GM23338 (cell line): ENCODE measurements around the gene NGEF. TPM values are rescaled to one million over a fixed set of nuclear protein-coding genes. Genes with fewer than 3 reads are reported as not detected.

Experiments
- ATAC-seq: fragments of 200-7000 bp; cut with Tn5 transposase; 3 replicates; pipeline ENCODE4 v1.9.1; 2020
- DNase-seq: peaks from one replicate; pipeline ENCODE4 v3.0.0-alpha.2; 2015; ENCODE audit warnings: low spot score
- H2AFZ ChIP-seq: fragments of 200-600 bp; sonication (generic); 2 replicates; pipeline ENCODE4 v1.8.0; 2016; ENCODE audit warnings: antibody characterized with exemption, mild to moderate bottlenecking, moderate library complexity
- H3F3A ChIP-seq: fragments of 200-600 bp; sonication (generic); replicated peaks from 2 replicates; pipeline ENCODE4 v1.8.0; 2017; ENCODE audit warnings: antibody characterized with exemption, mixed run types, low read depth
- H3K27ac ChIP-seq: fragments of 200-600 bp; sonication (generic); 2 replicates; pipeline ENCODE4 v1.6.1; 2016; ENCODE audit warnings: low read depth
- H3K27me3 ChIP-seq: fragments of 200-600 bp; sonication (generic); 2 replicates; pipeline ENCODE4 v1.8.0; 2016; ENCODE audit warnings: mild to moderate bottlenecking, mixed run types, moderate library complexity; ENCODE audit not compliant: insufficient read depth
- H3K36me3 ChIP-seq: fragments of 200-600 bp; sonication (generic); 2 replicates; pipeline ENCODE4 v1.8.0; 2016; ENCODE audit warnings: mild to moderate bottlenecking; ENCODE audit not compliant: insufficient read depth
- H3K4me1 ChIP-seq: fragments of 200-600 bp; sonication (generic); 2 replicates; pipeline ENCODE4 v1.8.0; 2016; ENCODE audit warnings: mild to moderate bottlenecking, moderate library complexity; ENCODE audit not compliant: insufficient read depth
- H3K4me2 ChIP-seq: fragments of 200-600 bp; sonication (generic); 2 replicates; pipeline ENCODE4 v1.7.1; 2017; ENCODE audit warnings: mixed run types
- H3K4me3 ChIP-seq: fragments of 200-600 bp; sonication (generic); 2 replicates; pipeline ENCODE4 v1.6.1; 2016; ENCODE audit warnings: mixed run types
- H3K79me2 ChIP-seq: fragments of 200-600 bp; sonication (generic); replicated peaks from 2 replicates; pipeline ENCODE4 v1.8.0; 2017; ENCODE audit warnings: mild to moderate bottlenecking; ENCODE audit not compliant: insufficient read depth
- H3K9me2 ChIP-seq: fragments of 200-600 bp; sonication (generic); 2 replicates; pipeline ENCODE4 v1.8.0; 2017; ENCODE audit not compliant: insufficient read depth
- H4K20me1 ChIP-seq: fragments of 200-600 bp; sonication (generic); replicated peaks from 2 replicates; pipeline ENCODE4 v1.8.0; 2017; ENCODE audit warnings: mild to moderate bottlenecking; ENCODE audit not compliant: insufficient read depth
- H3K27ac Mint-ChIP-seq: 2 replicates; pipeline ENCODE4 v1.8.0; 2020; ENCODE audit warnings: inconsistent platforms, mild to moderate bottlenecking, moderate library complexity, mixed read lengths
- H3K27me3 Mint-ChIP-seq: 3 replicates; pipeline ENCODE4 v1.8.0; 2022; ENCODE audit warnings: low read depth, mild to moderate bottlenecking, moderate library complexity, mixed read lengths, inconsistent platforms; ENCODE audit not compliant: insufficient read depth, poor library complexity
- H3K36me3 Mint-ChIP-seq: 3 replicates; pipeline ENCODE4 v1.8.0; 2021; ENCODE audit warnings: low read depth, mild to moderate bottlenecking, inconsistent platforms, moderate library complexity, mixed read lengths
- H3K4me1 Mint-ChIP-seq: 3 replicates; pipeline ENCODE4 v1.8.0; 2020; ENCODE audit warnings: mild to moderate bottlenecking, inconsistent platforms, mixed read lengths
- H3K4me3 Mint-ChIP-seq: 3 replicates; pipeline ENCODE4 v1.8.0; 2021; ENCODE audit warnings: moderate library complexity, mild to moderate bottlenecking, inconsistent platforms, mixed read lengths
- H3K9me3 Mint-ChIP-seq: 3 replicates; pipeline ENCODE4 v1.8.0; 2020; ENCODE audit warnings: moderate library complexity, mild to moderate bottlenecking, inconsistent platforms, mixed read lengths
- CREB1 ChIP-seq: fragments of 250-450 bp; sonication (Bioruptor Pico); IDR thresholded peaks from 2 replicates; pipeline ENCODE4 v1.5.0; 2020; ENCODE audit warnings: low read depth, mild to moderate bottlenecking, moderate library complexity
- JUNB ChIP-seq: IDR thresholded peaks from one replicate; pipeline ENCODE4 v1.6.1; 2016; ENCODE audit warnings: antibody characterized with exemption; ENCODE audit not compliant: unreplicated experiment
- NANOG ChIP-seq: IDR thresholded peaks from 2 replicates; pipeline ENCODE4 v1.6.1; 2016; ENCODE audit warnings: antibody characterized with exemption, borderline replicate concordance
- POLR2AphosphoS5 ChIP-seq: IDR thresholded peaks from 2 replicates; pipeline ENCODE4 v1.6.1; 2016; ENCODE audit warnings: antibody characterized with exemption, low read depth
- REST ChIP-seq: IDR thresholded peaks from one replicate; pipeline ENCODE4 v1.6.1; 2018; ENCODE audit warnings: antibody characterized with exemption; ENCODE audit not compliant: unreplicated experiment
- STAT1 ChIP-seq: IDR thresholded peaks from one replicate; pipeline ENCODE4 v1.6.1; 2016; ENCODE audit warnings: antibody characterized with exemption; ENCODE audit not compliant: unreplicated experiment
- ZNF114 ChIP-seq: fragments of 250-450 bp; sonication (Bioruptor Pico); IDR thresholded peaks from 2 replicates; pipeline ENCODE4 v1.5.0; 2020; ENCODE audit warnings: mild to moderate bottlenecking, moderate library complexity
- polyA plus RNA-seq: library from polyadenylated mRNA; unstranded; fragments of >200 nt; fragmentation: Nextera tagmentation; extraction: Ambion mirVana; gene quantifications from 2 replicates; pipeline ENCODE4 v1.2.1, GENCODE V29; 2016
- total RNA-seq: library from RNA; depleted of rRNA; stranded (reverse); fragments of >200 nt; shearing (Covaris generic); gene quantifications from 2 replicates; pipeline ENCODE4 v1.2.3, GENCODE V29; 2014
- TF ChIP-seq, protein P1 (sequence below): fragments of 250-450 bp; sonication (Bioruptor Pico); IDR thresholded peaks from 2 replicates; pipeline ENCODE4 v1.5.0; 2020; ENCODE audit warnings: mild to moderate bottlenecking, moderate library complexity
- TF ChIP-seq, protein P2 (sequence below): IDR thresholded peaks from 2 replicates; pipeline ENCODE4 v1.6.1; 2016; ENCODE audit warnings: antibody characterized with exemption
- TF ChIP-seq, protein P3 (sequence below), 2 experiments: fragments of 200-600 bp in 1 of 2; sonication (generic) in 1 of 2; conservative IDR thresholded peaks; 2 replicates each; pipeline versions ENCODE4 v1.5.1 to v1.6.1; 2016 to 2017; ENCODE audit warnings: antibody characterized with exemption in 2 of 2, low read depth in 2 of 2, mild to moderate bottlenecking in 2 of 2, moderate library complexity in 1 of 2

The NGEF gene
- total and polyA plus RNA-seq, 2 experiments from 2014 or later = 1.8 to 5.4 TPM

DNA sequence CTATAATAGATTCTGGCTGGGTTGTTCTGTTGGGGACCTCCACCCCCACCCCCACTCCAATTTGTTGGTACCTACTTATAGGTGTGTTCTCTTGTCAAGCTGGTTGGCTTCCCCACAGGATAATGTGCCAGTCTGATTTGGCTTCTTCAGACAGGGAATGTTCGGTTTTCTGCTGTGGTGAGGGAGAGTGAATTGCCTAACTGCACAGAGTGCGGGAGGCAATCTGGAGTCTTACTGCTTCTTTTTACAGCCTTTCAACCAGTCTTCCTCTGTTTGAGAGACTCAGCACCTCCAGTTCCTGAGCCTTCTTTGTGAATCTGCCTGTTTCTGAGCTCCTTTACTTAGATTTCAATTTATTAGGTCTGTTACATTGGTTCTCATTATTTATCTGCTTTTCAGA is 170.4 kb downstream of the NGEF start:
- Histone ChIP-seq H2AFZ (no peak overlapping the region), H3K27me3 (no peaks in the 10 kb centered on the region), H3K27ac (no peak overlapping the region), H3K9me2 (no peaks in the 10 kb centered on the region), H4K20me1 (peaks cover 10% of the 10 kb centered on the region), H3F3A (no peaks in the 10 kb centered on the region), H3K4me3 (no peak overlapping the region), H3K79me2 (peaks cover 2% of the 10 kb centered on the region; the same call in 1 of the 2 replicates), H3K36me3 (peaks cover 58% of the 10 kb centered on the region), H3K4me1 (0 out of 2 replicates have a peak, but pooled peaks cover 3% of the 10 kb centered on the region), H3K4me2 (no peak overlapping the region)
- Mint-ChIP-seq H3K27me3 (no peaks in the 10 kb centered on the region), H3K4me3 (no peak overlapping the region), H3K36me3 (peaks cover 58% of the 10 kb centered on the region), H3K9me3 (no peaks in the 10 kb centered on the region), H3K27ac (no peak overlapping the region), H3K4me1 (peaks cover 11% of the 10 kb centered on the region; the same call in 2 of the 3 replicates)
- ATAC-seq = no peak
- no peak for DNase-seq
- TF ChIP-seq NANOG (no peak), CREB1 (no peak), STAT1 (no peak), JUNB (no peak), ZNF114 (CRISPR knock-in tag) (no peak), REST (no peak), POLR2AphosphoS5 (no peak)
- TF ChIP-seq, protein P1, sequence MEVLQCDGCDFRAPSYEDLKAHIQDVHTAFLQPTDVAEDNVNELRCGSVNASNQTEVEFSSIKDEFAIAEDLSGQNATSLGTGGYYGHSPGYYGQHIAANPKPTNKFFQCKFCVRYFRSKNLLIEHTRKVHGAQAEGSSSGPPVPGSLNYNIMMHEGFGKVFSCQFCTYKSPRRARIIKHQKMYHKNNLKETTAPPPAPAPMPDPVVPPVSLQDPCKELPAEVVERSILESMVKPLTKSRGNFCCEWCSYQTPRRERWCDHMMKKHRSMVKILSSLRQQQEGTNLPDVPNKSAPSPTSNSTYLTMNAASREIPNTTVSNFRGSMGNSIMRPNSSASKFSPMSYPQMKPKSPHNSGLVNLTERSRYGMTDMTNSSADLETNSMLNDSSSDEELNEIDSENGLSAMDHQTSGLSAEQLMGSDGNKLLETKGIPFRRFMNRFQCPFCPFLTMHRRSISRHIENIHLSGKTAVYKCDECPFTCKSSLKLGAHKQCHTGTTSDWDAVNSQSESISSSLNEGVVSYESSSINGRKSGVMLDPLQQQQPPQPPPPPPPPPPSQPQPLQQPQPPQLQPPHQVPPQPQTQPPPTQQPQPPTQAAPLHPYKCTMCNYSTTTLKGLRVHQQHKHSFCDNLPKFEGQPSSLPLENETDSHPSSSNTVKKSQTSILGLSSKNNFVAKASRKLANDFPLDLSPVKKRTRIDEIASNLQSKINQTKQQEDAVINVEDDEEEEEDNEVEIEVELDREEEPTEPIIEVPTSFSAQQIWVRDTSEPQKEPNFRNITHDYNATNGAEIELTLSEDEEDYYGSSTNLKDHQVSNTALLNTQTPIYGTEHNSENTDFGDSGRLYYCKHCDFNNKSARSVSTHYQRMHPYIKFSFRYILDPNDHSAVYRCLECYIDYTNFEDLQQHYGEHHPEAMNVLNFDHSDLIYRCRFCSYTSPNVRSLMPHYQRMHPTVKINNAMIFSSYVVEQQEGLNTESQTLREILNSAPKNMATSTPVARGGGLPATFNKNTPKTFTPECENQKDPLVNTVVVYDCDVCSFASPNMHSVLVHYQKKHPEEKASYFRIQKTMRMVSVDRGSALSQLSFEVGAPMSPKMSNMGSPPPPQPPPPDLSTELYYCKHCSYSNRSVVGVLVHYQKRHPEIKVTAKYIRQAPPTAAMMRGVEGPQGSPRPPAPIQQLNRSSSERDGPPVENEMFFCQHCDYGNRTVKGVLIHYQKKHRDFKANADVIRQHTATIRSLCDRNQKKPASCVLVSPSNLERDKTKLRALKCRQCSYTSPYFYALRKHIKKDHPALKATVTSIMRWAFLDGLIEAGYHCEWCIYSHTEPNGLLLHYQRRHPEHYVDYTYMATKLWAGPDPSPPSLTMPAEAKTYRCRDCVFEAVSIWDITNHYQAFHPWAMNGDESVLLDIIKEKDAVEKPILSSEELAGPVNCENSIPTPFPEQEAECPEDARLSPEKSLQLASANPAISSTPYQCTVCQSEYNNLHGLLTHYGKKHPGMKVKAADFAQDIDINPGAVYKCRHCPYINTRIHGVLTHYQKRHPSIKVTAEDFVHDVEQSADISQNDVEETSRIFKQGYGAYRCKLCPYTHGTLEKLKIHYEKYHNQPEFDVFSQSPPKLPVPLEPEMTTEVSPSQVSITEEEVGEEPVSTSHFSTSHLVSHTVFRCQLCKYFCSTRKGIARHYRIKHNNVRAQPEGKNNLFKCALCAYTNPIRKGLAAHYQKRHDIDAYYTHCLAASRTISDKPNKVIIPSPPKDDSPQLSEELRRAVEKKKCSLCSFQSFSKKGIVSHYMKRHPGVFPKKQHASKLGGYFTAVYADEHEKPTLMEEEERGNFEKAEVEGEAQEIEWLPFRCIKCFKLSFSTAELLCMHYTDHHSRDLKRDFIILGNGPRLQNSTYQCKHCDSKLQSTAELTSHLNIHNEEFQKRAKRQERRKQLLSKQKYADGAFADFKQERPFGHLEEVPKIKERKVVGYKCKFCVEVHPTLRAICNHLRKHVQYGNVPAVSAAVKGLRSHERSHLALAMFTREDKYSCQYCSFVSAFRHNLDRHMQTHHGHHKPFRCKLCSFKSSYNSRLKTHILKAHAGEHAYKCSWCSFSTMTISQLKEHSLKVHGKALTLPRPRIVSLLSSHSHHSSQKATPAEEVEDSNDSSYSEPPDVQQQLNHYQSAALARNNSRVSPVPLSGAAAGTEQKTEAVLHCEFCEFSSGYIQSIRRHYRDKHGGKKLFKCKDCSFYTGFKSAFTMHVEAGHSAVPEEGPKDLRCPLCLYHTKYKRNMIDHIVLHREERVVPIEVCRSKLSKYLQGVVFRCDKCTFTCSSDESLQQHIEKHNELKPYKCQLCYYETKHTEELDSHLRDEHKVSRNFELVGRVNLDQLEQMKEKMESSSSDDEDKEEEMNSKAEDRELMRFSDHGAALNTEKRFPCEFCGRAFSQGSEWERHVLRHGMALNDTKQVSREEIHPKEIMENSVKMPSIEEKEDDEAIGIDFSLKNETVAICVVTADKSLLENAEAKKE = no peak
- TF ChIP-seq, protein P2, sequence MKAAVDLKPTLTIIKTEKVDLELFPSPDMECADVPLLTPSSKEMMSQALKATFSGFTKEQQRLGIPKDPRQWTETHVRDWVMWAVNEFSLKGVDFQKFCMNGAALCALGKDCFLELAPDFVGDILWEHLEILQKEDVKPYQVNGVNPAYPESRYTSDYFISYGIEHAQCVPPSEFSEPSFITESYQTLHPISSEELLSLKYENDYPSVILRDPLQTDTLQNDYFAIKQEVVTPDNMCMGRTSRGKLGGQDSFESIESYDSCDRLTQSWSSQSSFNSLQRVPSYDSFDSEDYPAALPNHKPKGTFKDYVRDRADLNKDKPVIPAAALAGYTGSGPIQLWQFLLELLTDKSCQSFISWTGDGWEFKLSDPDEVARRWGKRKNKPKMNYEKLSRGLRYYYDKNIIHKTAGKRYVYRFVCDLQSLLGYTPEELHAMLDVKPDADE = no peak
- TF ChIP-seq, protein P3, sequence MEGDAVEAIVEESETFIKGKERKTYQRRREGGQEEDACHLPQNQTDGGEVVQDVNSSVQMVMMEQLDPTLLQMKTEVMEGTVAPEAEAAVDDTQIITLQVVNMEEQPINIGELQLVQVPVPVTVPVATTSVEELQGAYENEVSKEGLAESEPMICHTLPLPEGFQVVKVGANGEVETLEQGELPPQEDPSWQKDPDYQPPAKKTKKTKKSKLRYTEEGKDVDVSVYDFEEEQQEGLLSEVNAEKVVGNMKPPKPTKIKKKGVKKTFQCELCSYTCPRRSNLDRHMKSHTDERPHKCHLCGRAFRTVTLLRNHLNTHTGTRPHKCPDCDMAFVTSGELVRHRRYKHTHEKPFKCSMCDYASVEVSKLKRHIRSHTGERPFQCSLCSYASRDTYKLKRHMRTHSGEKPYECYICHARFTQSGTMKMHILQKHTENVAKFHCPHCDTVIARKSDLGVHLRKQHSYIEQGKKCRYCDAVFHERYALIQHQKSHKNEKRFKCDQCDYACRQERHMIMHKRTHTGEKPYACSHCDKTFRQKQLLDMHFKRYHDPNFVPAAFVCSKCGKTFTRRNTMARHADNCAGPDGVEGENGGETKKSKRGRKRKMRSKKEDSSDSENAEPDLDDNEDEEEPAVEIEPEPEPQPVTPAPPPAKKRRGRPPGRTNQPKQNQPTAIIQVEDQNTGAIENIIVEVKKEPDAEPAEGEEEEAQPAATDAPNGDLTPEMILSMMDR (conservative IDR thresholded peaks at IDR 0.05; ENCODE audit: low read depth in 2 of 2) = no peak
